GM21619 (cell line): ENCODE data around the gene NEK5.
"Not testable (repeated sequence)": the region's sequence is repeated elsewhere in the genome, so short reads cannot be mapped to it uniquely, and the experiment has no call there.

Source experiments
- ATAC-seq: cut with Tn5 transposase; IDR thresholded peaks from one replicate; pipeline ENCODE4 v1.9.1; 2021; ENCODE audit not compliant: unreplicated experiment

The NEK5 gene

GRCh38 chr13:52082601-52083000 is 46.3 kb downstream of the NEK5 start:
- ATAC-seq: no peak

- ATAC-seq: not testable (repeated sequence)
Measured at GRCh38 chr13:52079891-52080290, 49.0 kb downstream of the NEK5 start.

- ATAC-seq: no peak
Measured at GRCh38 chr13:52070929-52071523, 57.8 kb downstream of the NEK5 start.

GRCh38 chr13:52067237-52067636 is 61.6 kb downstream of the NEK5 start:
- ATAC-seq: no peak

GRCh38 chr13:52061587-52061986 is 67.3 kb downstream of the NEK5 start:
- ATAC-seq: no peak

GRCh38 chr13:52061064-52061463 is 67.8 kb downstream of the NEK5 start:
- ATAC-seq: not testable (repeated sequence)

- no peak for ATAC-seq
Measured at GRCh38 chr13:52053460-52053859, 75.4 kb downstream of the NEK5 start.

GRCh38 chr13:52051400-52051799 is 77.5 kb downstream of the NEK5 start:
- ATAC-seq: no peak

- ATAC-seq: no peak
Measured at GRCh38 chr13:52048516-52048915, 80.4 kb downstream of the NEK5 start.

GRCh38 chr13:52047463-52047862 is 81.4 kb downstream of the NEK5 start:
- ATAC-seq: no peak

- no peak for ATAC-seq
Measured at GRCh38 chr13:52043675-52044074, 85.2 kb downstream of the NEK5 start.

GRCh38 chr13:52036037-52036436 is 92.8 kb downstream of the NEK5 start:
- no peak for ATAC-seq

GRCh38 chr13:52034616-52035226 is 94.2 kb downstream of the NEK5 start:
- no peak for ATAC-seq

- ATAC-seq: no peak
Measured at GRCh38 chr13:52033039-52033438, 95.8 kb downstream of the NEK5 start.

- ATAC-seq: not testable (repeated sequence)
Measured at GRCh38 chr13:52030401-52030800, 98.5 kb downstream of the NEK5 start.

- no peak for ATAC-seq
Measured at GRCh38 chr13:52029569-52029968, 99.3 kb downstream of the NEK5 start.

GRCh38 chr13:52027832-52028231 is 101.0 kb downstream of the NEK5 start:
- ATAC-seq: no peak

- ATAC-seq: no peak
Measured at GRCh38 chr13:52026246-52026626, 102.6 kb downstream of the NEK5 start.

GRCh38 chr13:52025475-52026245 is 103.2 kb downstream of the NEK5 start:
- ATAC-seq: no peak

GRCh38 chr13:52024481-52024880 is 104.4 kb downstream of the NEK5 start, which contains the start of gene UTP14C:
Gene UTP14C, plus strand, starts transcription at chr13:52024691. Its CDS starts 4,114 bp downstream, at chr13:52028805.
- no peak for ATAC-seq

- ATAC-seq: no peak
Measured at GRCh38 chr13:52022356-52022755, 106.5 kb downstream of the NEK5 start.

GRCh38 chr13:52020191-52020590 is 108.7 kb downstream of the NEK5 start:
- no peak for ATAC-seq
